ENCODE data around the gene NXT2.
"Not testable (repeated sequence)": the region's sequence is repeated elsewhere in the genome, so short reads cannot be mapped to it uniquely, and the experiment has no call there.

Gene NXT2

DNA sequence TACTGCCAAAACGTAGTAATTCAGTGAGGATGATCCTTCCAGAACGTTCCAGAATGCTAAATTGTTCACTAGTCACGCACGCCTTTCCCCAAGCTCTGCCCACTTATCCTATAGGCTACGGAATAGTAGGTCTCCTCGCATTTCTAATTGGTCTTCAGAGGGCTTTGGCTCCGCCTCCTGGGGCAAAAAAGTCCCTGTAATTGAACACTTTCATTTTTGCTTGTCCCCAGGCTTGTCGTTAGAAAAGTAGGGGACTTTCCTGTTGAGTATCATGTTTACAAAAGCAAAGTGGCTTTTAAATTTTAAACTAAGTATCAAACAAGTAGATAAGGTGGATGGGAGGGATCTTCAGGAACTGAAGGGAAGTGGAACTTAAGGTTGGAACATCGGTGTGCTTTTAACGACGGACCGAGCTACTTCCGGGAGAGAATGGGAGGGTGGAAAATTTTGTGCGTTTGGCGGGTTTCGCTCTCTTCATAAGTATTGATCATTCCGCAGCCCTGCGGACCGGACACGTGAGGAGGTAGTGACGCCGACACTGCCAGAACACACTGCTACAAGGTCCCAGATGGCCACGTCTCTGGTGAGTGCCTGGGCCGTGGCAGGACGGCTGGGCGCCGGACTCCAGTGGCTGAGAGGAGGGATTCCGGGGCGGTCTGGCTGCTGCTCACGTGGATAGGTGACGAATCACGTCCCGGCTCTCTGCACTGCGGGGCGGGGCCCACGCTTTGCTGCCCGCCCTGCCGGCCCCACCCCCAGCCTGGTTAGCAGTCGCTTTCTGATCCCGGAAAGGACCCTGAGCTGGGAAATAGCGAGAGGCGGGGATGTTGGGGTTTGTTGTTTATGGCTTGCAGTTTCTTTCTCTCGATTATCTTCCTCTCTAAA, at the start of gene NXT2:
Gene NXT2, plus strand, starts transcription at position 406 of the 885 bp plus-strand sequence. Its CDS starts 163 bp downstream, at position 569.
- peak; percentile 96 for DNase-seq

DNA sequence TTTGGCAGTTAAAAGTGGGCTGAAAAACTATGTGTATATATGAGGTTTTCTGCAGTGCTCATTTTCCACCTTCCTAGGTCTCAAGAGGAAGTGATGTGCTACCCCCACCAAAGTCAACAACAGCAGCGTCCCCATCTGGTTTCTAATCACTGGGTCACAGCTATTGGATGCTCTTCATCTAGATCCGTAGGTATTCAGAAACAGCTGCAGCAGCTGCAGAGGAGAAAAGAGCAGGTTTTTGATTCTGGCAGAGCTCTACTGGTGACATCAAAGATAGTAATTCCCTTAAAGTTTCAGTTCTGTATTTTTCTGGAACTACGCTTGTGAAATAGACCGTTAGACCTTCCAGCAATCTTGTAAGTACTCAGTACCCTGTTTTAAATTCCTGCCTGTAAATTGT, 49.0 kb upstream of the NXT2 start:
- no peak for DNase-seq

GRCh38 chrX:109489174-109489573, 47.5 kb upstream of the NXT2 start:
- DNase-seq: no peak

DNA sequence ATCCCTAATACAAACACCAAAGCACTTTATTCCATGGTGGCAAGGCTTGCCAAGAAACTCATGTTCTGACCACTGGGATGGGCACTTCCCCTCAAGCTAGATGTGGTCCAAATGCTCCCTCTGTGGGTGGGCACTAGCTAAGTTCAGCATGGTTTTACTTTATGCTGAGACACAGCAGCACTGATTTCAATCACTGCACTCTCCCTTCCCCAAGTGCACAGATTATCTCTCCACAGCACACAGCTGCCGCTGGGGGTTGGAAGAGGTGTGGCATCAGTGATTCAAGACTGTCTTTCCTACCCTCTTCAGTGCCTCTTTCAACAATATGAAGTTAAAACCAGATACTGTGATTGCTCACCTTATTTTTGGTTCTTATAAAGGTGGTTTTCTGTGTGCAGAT, 38.2 kb upstream of the NXT2 start:
- no peak for DNase-seq

- no peak for DNase-seq
Measured at GRCh38 chrX:109501176-109501575, 35.5 kb upstream of the NXT2 start.

- DNase-seq: no peak
Measured at GRCh38 chrX:109508915-109509314, 27.7 kb upstream of the NXT2 start.

DNA sequence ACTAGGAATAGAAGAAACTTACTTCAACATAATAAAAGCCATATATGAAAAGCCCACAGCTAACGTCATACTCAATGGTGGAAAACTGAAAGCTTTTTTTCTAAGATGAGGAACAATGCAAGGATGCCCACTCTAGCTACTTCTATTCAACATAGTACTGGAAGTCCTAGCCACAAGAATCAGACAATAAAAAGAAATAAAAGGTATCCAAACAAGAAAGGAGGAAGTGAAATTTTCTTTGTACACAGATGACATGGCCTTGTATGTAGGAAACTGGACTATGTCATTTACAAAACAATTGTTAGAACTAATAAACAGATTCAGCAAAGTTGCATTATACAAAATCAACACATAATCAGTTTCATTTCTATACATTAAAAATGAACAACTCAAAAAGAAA, 25.5 kb upstream of the NXT2 start:
- no peak for DNase-seq

- no peak for DNase-seq
Measured at GRCh38 chrX:109519001-109519400, 17.6 kb upstream of the NXT2 start.

DNA sequence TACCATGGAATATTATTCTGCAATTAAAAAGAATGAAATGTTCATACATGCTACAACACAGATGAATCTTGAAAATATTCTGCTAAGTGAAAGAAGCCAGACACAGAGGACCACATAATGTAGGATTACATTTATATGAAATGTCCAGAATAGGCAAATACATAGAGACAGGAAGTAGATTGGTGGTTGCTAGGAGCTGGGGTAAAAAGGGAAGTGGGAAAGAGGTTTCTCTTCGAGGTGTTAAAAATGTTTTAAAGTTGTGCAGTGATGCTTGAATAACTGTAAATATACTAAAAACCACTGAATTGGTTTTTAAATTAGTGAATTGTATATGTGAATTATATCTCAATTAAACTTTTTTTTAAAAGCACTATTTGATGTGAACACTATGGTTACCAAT, 3.6 kb upstream of the NXT2 start:
- no peak for DNase-seq

DNA sequence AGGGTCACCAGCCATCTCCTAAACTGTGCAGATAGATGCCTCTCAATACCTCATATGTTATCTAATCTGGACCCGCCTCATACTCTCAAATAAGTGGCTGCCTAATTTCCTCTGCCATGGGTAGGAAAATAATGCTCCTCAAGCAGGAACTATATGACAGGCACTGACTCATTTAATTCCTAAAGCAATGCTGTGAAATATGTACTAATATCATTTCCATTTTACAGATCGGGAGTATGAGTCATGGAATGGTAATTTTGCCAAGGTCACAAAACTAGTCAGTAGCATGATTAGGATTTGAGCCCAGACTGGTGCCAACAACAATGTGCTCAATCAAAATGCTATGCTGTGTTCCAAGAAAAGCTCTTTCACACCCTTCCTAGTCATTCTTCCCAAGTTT, 3.0 kb upstream of the NXT2 start:
- DNase-seq: no peak

GRCh38 chrX:109534933-109535332, 1.7 kb upstream of the NXT2 start:
- no peak for DNase-seq

GRCh38 chrX:109535578-109535977, 1.1 kb upstream of the NXT2 start:
- no peak for DNase-seq

DNA sequence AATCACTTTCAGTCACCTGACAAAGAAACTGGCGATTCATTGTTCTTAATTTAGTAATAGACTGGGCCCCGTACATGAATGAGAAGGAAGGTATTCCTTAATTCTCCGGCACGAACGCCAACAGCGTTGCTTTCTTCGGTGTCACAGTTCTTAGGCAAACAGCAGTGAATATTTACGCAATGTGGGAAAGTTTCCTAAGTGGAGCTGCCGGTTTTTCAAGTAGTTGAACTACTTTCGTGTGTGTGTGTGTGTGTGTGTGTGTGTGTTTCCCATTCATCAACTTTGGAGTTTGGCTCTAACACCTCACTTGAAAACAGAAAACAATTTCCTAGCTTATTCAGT, 651 bp downstream of the NXT2 start:
- no peak for DNase-seq

- not testable (repeated sequence) for DNase-seq
Measured at GRCh38 chrX:109539007-109539406, 2.4 kb downstream of the NXT2 start.

DNA sequence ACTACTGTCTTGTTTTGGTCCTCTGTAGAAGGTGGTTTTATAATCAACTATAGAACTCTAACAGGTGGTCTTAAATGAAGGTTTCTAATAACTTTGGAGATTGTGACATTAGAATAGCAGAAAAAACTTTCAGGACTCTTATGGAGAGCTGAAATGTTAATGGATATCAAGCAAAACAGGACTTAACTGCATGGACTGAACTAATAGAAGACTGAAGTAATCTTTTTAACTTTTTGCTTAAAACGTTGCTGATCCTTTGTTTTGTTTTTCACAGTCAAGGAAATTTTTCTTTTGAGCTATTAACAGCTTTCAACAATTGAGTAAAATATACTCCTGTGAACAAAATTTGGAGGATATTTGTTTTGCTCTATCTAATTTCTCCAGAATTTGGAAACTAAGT, 17.2 kb downstream of the NXT2 start:
- DNase-seq: no peak

DNA sequence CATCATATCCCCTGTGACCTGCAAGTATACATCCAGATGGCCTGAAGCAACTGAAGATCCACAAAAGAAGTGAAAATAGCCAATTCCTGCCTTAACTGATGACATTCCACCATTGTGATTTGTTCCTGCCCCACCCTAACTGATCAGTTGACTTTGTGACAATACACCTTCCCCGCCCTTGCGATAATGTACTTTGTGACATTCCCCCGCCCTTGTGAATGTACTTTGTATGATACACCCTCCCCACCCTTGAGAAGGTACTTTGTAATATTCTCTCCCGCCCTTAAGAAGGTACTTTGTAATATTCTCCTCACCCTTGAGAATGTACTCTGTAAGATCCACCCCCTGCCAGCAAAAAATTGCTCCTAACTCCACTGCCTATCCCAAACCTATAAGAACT, 39.4 kb downstream of the NXT2 start:
- not testable (repeated sequence) for DNase-seq

DNA sequence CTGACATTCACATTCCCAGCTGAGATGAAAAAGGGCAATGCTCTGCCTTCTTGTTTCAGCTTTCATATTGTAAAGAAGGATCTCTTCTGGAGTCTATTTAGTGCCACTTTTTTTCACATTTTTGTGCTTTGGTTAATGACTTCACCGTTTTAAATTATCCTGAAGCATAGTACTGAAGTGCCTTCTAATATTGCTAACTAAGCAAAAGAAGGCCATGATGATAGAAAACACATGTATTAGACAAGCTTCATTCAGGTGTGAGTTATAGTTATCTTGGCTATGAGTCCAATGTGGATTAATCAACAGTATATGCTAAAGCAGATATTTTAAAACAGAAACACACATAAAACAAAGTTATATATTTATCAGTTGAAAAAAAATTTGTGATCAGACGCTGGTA, 40.4 kb downstream of the NXT2 start:
- no peak for DNase-seq

GRCh38 chrX:109578916-109579315, 42.3 kb downstream of the NXT2 start:
- no peak for DNase-seq

- no peak for DNase-seq
Measured at GRCh38 chrX:109585488-109585887, 48.8 kb downstream of the NXT2 start.

- no peak for DNase-seq
Measured at GRCh38 chrX:109590176-109590575, 53.5 kb downstream of the NXT2 start.

Measured in eye (tissue), 1 donor.